ENCODE measurements around the gene SDS.

- no peak for TF ChIP-seq CTCF (conservative IDR thresholded peaks at IDR 0.05; ENCODE audit: low read length)
- TF ChIP-seq EZH2phosphoT487 (IDR thresholded peaks at IDR 0.05; ENCODE audit: borderline replicate concordance, low read depth, low read length) = no peak
Observed at GRCh38 chr12:113414519-113415038, 10.9 kb upstream of the SDS start.
